ENCODE results near the gene HDGF. TPM values are rescaled to one million over a fixed set of nuclear protein-coding genes. Genes with fewer than 3 reads are reported as not detected.

HDGF gene
- total RNA-seq, 1 donor from 2014 or later = 246 TPM

GRCh38 chr1:156795787-156796186 lies 44.3 kb upstream of the HDGF start:
- Mint-ChIP-seq H3K9me3 (no peaks in the 10 kb centered on the region), H3K4me3 (no peak overlapping the region), H3K27me3 (ENCODE audit: insufficient read depth, low read depth) (no peaks in the 10 kb centered on the region), H3K4me1 (no peaks in the 10 kb centered on the region), H3K27ac (no peak overlapping the region), H3K36me3 (peaks cover 33% of the 10 kb centered on the region)
- Histone ChIP-seq H3K9me3 (ENCODE audit: low read depth) (no peaks in the 10 kb centered on the region), H3K27me3 (no peaks in the 10 kb centered on the region), H3K27ac (no peak overlapping the region), H3K4me3 (no peak overlapping the region), H3K4me1 (no peaks in the 10 kb centered on the region), H3K9ac (no peak overlapping the region), H4K20me1 (ENCODE audit: low read depth) (peaks cover 9% of the 10 kb centered on the region), H3K4me2 (no peak overlapping the region), H3K36me3 (peaks cover 19% of the 10 kb centered on the region), H3F3A (ENCODE audit: low read depth) (peaks cover 17% of the 10 kb centered on the region), H3K79me2 (ENCODE audit: low read depth) (no peaks in the 10 kb centered on the region), H2AFZ (replicated peaks) (no peak overlapping the region)
- DNase-seq (ENCODE audit: low spot score) = no peak
- TF ChIP-seq EZH2 (IDR thresholded peaks at IDR 0.05) (no peak), CTCF (IDR thresholded peaks at IDR 0.05) (no peak), EZH2phosphoT487 (IDR thresholded peaks at IDR 0.05) (no peak)

GRCh38 chr1:156795374-156795733 lies 43.9 kb upstream of the HDGF start:
- Mint-ChIP-seq H3K4me3 (no peak overlapping the region), H3K27ac (no peak overlapping the region), H3K4me1 (no peaks in the 10 kb centered on the region), H3K27me3 (ENCODE audit: insufficient read depth, low read depth) (no peaks in the 10 kb centered on the region), H3K36me3 (peaks cover 33% of the 10 kb centered on the region), H3K9me3 (no peaks in the 10 kb centered on the region)
- Histone ChIP-seq H3F3A (ENCODE audit: low read depth) (peaks cover 17% of the 10 kb centered on the region), H3K27me3 (no peaks in the 10 kb centered on the region), H3K9ac (no peak overlapping the region), H3K36me3 (peaks cover 19% of the 10 kb centered on the region), H3K4me3 (no peak overlapping the region), H4K20me1 (ENCODE audit: low read depth) (peaks cover 14% of the 10 kb centered on the region), H2AFZ (replicated peaks) (no peak overlapping the region), H3K4me2 (no peak overlapping the region), H3K79me2 (ENCODE audit: low read depth) (no peaks in the 10 kb centered on the region), H3K4me1 (no peaks in the 10 kb centered on the region), H3K9me3 (ENCODE audit: low read depth) (no peaks in the 10 kb centered on the region), H3K27ac (no peak overlapping the region)
- no peak for DNase-seq (ENCODE audit: low spot score)
- TF ChIP-seq CTCF (IDR thresholded peaks at IDR 0.05) = no peak
- no peak for TF ChIP-seq EZH2phosphoT487 (IDR thresholded peaks at IDR 0.05)
- no peak for TF ChIP-seq EZH2 (IDR thresholded peaks at IDR 0.05)

GRCh38 chr1:156794506-156795373 lies 43.3 kb upstream of the HDGF start:
- Histone ChIP-seq H3K9ac (no peak overlapping the region), H3K4me1 (no peaks in the 10 kb centered on the region), H3K4me2 (no peak overlapping the region), H3K27ac (no peak overlapping the region), H4K20me1 (ENCODE audit: low read depth) (peaks cover 20% of the 10 kb centered on the region), H3F3A (ENCODE audit: low read depth) (peaks cover 17% of the 10 kb centered on the region), H3K79me2 (ENCODE audit: low read depth) (no peaks in the 10 kb centered on the region), H2AFZ (replicated peaks) (no peak overlapping the region), H3K27me3 (no peaks in the 10 kb centered on the region), H3K9me3 (ENCODE audit: low read depth) (no peaks in the 10 kb centered on the region), H3K4me3 (no peak overlapping the region), H3K36me3 (peaks cover 19% of the 10 kb centered on the region)
- H3K9me3 Mint-ChIP-seq = no peaks in the 10 kb centered on the region
- TF ChIP-seq CTCF (IDR thresholded peaks at IDR 0.05) (no peak), EZH2 (IDR thresholded peaks at IDR 0.05) (no peak), EZH2phosphoT487 (IDR thresholded peaks at IDR 0.05) (no peak)
- H3K36me3 Mint-ChIP-seq = peaks cover 35% of the 10 kb centered on the region
- no peak overlapping the region for H3K27ac Mint-ChIP-seq
- no peak overlapping the region for H3K4me3 Mint-ChIP-seq
- H3K27me3 Mint-ChIP-seq (ENCODE audit: insufficient read depth, low read depth) = no peaks in the 10 kb centered on the region
- no peaks in the 10 kb centered on the region for H3K4me1 Mint-ChIP-seq
- DNase-seq (ENCODE audit: low spot score) = no peak
